GM13976 (cell line): ENCODE measurements around the gene SEH1L.
A peak's percentile ranks its signal among the peaks of the same experiment; 100 is the strongest.
"Not testable (repeated sequence)": the region's sequence is repeated elsewhere in the genome, so short reads cannot be mapped to it uniquely, and the experiment has no call there.

Experiments used
- DNase-seq: peaks from one replicate; pipeline ENCODE4 v3.0.0; 2012; ENCODE audit warnings: low spot score
- CTCF ChIP-seq: IDR thresholded peaks from 2 replicates; pipeline ENCODE4 v1.5.1; 2012; ENCODE audit warnings: borderline replicate concordance, mild to moderate bottlenecking; ENCODE audit not compliant: insufficient read depth; ENCODE audit errors: extremely low read depth, missing control alignments, control extremely low read depth
- in situ Hi-C: fragments of 300-500 bp; cut with MboI; formaldehyde crosslinking; loops from one replicate; pipeline ENCODE4 v1.12.0; 2022; ENCODE audit warnings: low sequenced_read_pairs, mixed read lengths, inconsistent platforms; ENCODE audit not compliant: unreplicated experiment

Gene SEH1L

GRCh38 chr18:12947285-12948049 lies at the start of gene SEH1L:
Gene SEH1L (plus strand): TSS chr18:12948011. CDS start chr18:12948122, 111 bp downstream.
- DNase-seq = peak; percentile 99
- TF ChIP-seq CTCF = no peak
- in situ Hi-C loops = loop anchor here (10.0 to 25.0 kb wide), 2 partner anchors 53 to 560 kb away; partner anchors contain the start of gene AFG3L2

GRCh38 chr18:12901208-12901607 lies 46.6 kb upstream of the SEH1L start:
- DNase-seq, in situ Hi-C loops: not testable (repeated sequence)

- no peak for TF ChIP-seq CTCF
- DNase-seq = no peak
These were observed 43.7 kb upstream of the SEH1L start for GRCh38 chr18:12904012-12904516.

GRCh38 chr18:12906119-12906518 lies 41.7 kb upstream of the SEH1L start:
- in situ Hi-C loops = no loop called here
- no peak for TF ChIP-seq CTCF
- DNase-seq = no peak

More at GRCh38 chr18:12904012-12904516, 43.7 kb upstream of the SEH1L start:
- in situ Hi-C loops = no loop called here

- no peak for TF ChIP-seq CTCF
- no peak for DNase-seq
- in situ Hi-C loops = no loop called here
These were observed 41.0 kb upstream of the SEH1L start for GRCh38 chr18:12906773-12907172.

GRCh38 chr18:12907258-12907925 lies 40.4 kb upstream of the SEH1L start:
- in situ Hi-C loops = no loop called here
- TF ChIP-seq CTCF = no peak
- DNase-seq = no peak

GRCh38 chr18:12908706-12909105 lies 39.1 kb upstream of the SEH1L start:
- TF ChIP-seq CTCF = no peak

More at GRCh38 chr18:12908706-12909105, 39.1 kb upstream of the SEH1L start:
- in situ Hi-C loops = no loop called here
- DNase-seq = no peak
